Hepatocyte (in vitro differentiated cells): ENCODE results near the gene AK5.

Experiments used
- CTCF ChIP-seq: fragments of 200-600 bp; sonication (generic); IDR thresholded peaks from 2 replicates; pipeline ENCODE4 v1.5.1; 2016; ENCODE audit warnings: antibody characterized with exemption, mild to moderate bottlenecking; ENCODE audit not compliant: poor library complexity
- EZH2 ChIP-seq: fragments of 200-600 bp; sonication (generic); IDR thresholded peaks from 2 replicates; pipeline ENCODE4 v1.6.1; 2016; ENCODE audit warnings: antibody characterized with exemption, mild to moderate bottlenecking, borderline replicate concordance

- TF ChIP-seq CTCF (no peak), EZH2 (no peak)
Measured at GRCh38 chr1:77288275-77288674, 6.5 kb downstream of the AK5 start.
